ENCODE measurements around the gene PLEKHM2. TPM values are rescaled to one million over a fixed set of nuclear protein-coding genes. Genes with fewer than 3 reads are reported as not detected.

Gene PLEKHM2
- total RNA-seq, 2 experiments from 2014 or later = 27.5 to 45.7 TPM

DNA sequence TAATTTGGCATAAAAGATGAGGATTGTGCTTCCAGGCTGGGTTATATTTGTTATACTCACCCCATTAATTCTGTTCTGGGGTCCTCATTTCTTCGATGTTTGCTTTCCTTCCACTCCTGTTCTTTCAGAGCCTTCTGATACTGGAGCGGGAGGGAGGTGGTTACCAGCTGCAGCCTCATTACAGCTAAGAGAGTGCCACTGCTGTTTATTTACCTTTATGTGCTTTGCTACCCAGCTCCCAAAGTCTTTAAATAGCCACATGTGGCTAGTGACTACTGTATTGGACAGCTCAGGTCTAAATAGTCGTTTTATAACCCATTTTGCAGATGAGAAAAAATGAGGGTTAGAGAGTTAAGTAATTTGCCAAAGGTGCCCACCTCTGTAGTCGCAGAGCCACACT lies 25.1 kb downstream of the PLEKHM2 start:
- TF ChIP-seq CTCF (conservative IDR thresholded peaks at IDR 0.05; ENCODE audit: low read length) (no peak), EZH2phosphoT487 (IDR thresholded peaks at IDR 0.05; ENCODE audit: borderline replicate concordance, low read depth, low read length) (no peak)
- ChIA-PET POLR2A (no interaction called here), CTCF (ENCODE audit: unreplicated experiment) (no interaction called here)
- Histone ChIP-seq H3K9me2 (ENCODE audit: insufficient read depth, low read length) (no peaks in the 10 kb centered on the region), H4K20me1 (ENCODE audit: insufficient read depth, low read length) (no peaks in the 10 kb centered on the region), H3K4me2 (ENCODE audit: low read length) (no peak overlapping the region), H3K79me2 (ENCODE audit: insufficient read depth, low read depth, low read length) (no peaks in the 10 kb centered on the region), H2AFZ (ENCODE audit: low read length) (no peak overlapping the region), H3K27ac (ENCODE audit: low read depth, low read length, poor library complexity, severe bottlenecking) (no peak overlapping the region), H3K4me1 (ENCODE audit: insufficient read depth, low read length, poor library complexity, severe bottlenecking) (no peaks in the 10 kb centered on the region), H3K9me3 (ENCODE audit: low read length) (no peaks in the 10 kb centered on the region), H3K4me3 (ENCODE audit: low read depth, low read length, poor library complexity, severe bottlenecking) (no peak overlapping the region), H3K36me3 (ENCODE audit: insufficient read depth, low read length) (peaks cover 6% of the 10 kb centered on the region)
- intact Hi-C loops (cut with micrococcal nuclease; ENCODE audit: unreplicated experiment) = no loop called here
- no TSS peak for BruUV-seq (replicated peaks)
- no peak for DNase-seq (ENCODE audit: low spot score)

DNA sequence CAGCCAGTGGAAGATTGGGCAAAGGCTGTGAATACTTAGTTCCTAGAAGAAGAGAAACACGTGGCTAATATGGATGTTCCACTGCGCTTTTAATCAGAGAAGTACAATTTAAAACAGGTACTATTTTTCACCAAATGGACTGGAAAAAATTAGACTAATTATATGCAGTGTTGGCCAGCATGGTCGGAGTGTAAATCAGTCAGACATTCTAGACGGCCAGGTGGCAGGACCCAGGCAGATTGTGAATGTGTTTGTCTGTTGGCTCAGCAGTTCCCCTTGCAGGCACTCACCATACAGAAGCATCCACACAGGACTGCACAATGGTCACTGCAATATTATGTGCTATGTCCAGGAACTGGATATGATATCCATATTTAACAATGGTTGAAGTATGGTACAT lies 28.0 kb downstream of the PLEKHM2 start:
- peaks cover 14% of the 10 kb centered on the region; the same call in 1 of the 2 replicates for H3K36me3 ChIP-seq (ENCODE audit: insufficient read depth, low read length)
- H4K20me1 ChIP-seq (ENCODE audit: insufficient read depth, low read length) = peaks cover 5% of the 10 kb centered on the region; the same call in 1 of the 2 replicates
- no peaks in the 10 kb centered on the region for H3K79me2 ChIP-seq (ENCODE audit: insufficient read depth, low read depth, low read length)
- ChIA-PET POLR2A (interaction anchor here (0.6 to 0.7 kb wide), 3 partner anchors 15 to 55 kb away, joined by 3 read pairs; no protein-coding TSS in a partner anchor), CTCF (ENCODE audit: unreplicated experiment) (no interaction called here)
- DNase-seq (ENCODE audit: low spot score) = no peak
- no peaks in the 10 kb centered on the region for H3K9me3 ChIP-seq (ENCODE audit: low read length)
- BruUV-seq (replicated peaks) = no TSS peak
- no peak overlapping the region for H3K4me3 ChIP-seq (ENCODE audit: low read depth, low read length, poor library complexity, severe bottlenecking)
- H3K4me1 ChIP-seq (ENCODE audit: insufficient read depth, low read length, poor library complexity, severe bottlenecking) = no peaks in the 10 kb centered on the region
- H3K4me2 ChIP-seq (ENCODE audit: low read length) = no peak overlapping the region
- intact Hi-C loops (cut with micrococcal nuclease; ENCODE audit: unreplicated experiment) = no loop called here
- H3K9me2 ChIP-seq (ENCODE audit: insufficient read depth, low read length) = no peaks in the 10 kb centered on the region
- H3K27ac ChIP-seq (ENCODE audit: low read depth, low read length, poor library complexity, severe bottlenecking) = no peak overlapping the region
- no peak overlapping the region for H2AFZ ChIP-seq (ENCODE audit: low read length)
- TF ChIP-seq EZH2phosphoT487 (IDR thresholded peaks at IDR 0.05; ENCODE audit: borderline replicate concordance, low read depth, low read length) (no peak), CTCF (conservative IDR thresholded peaks at IDR 0.05; ENCODE audit: low read length) (no peak)

DNA sequence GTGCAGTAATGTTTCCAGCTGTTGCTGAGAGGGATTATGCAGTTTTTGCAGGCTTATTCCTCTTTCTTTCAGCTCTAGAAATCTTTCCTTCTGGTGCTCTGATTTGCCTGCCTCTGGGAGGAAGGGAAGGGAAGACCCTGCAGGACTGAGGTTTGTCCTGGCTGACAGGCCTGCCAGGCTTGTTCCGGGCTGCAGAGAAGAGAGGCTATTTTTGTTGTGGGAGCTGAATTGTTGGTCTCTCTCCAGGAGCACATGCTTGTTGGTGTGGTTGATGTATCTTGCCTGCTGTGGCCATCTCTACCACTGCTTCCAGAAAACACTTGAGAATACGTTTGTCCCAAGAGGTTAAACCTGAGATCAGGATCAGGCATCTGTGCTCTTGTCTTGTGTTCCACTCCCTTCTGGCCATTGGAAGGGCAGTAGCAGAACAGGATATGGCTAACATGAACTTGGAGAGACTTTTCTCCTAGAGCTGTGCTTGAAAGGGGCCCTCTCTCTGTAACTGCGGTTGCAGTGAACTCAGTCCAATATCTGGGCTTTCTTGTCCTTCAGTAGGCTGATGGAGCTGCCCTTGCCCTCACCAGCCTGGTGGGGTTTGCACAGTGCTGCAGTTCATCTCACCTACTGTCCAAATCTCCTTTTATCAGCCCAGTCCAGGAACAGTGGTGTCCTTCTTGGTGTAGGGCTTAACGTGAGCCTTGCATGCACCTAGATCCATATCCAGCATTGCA lies 30.5 kb downstream of the PLEKHM2 start:
- no peak for TF ChIP-seq EZH2phosphoT487 (IDR thresholded peaks at IDR 0.05; ENCODE audit: borderline replicate concordance, low read depth, low read length)
- TF ChIP-seq CTCF (conservative IDR thresholded peaks at IDR 0.05; ENCODE audit: low read length) = no peak
- DNase-seq (ENCODE audit: low spot score) = no peak
- no peak overlapping the region for H2AFZ ChIP-seq (ENCODE audit: low read length)
- no TSS peak for BruUV-seq (replicated peaks)
- no peaks in the 10 kb centered on the region for H3K9me3 ChIP-seq (ENCODE audit: low read length)
- no peak overlapping the region for H3K4me2 ChIP-seq (ENCODE audit: low read length)
- H3K9me2 ChIP-seq (ENCODE audit: insufficient read depth, low read length) = no peaks in the 10 kb centered on the region
- intact Hi-C loops (cut with micrococcal nuclease; ENCODE audit: unreplicated experiment) = no loop called here
- H3K4me3 ChIP-seq (ENCODE audit: low read depth, low read length, poor library complexity, severe bottlenecking) = no peak overlapping the region
- H3K27ac ChIP-seq (ENCODE audit: low read depth, low read length, poor library complexity, severe bottlenecking) = no peak overlapping the region
- no peaks in the 10 kb centered on the region for H3K79me2 ChIP-seq (ENCODE audit: insufficient read depth, low read depth, low read length)
- peaks cover 18% of the 10 kb centered on the region for H3K36me3 ChIP-seq (ENCODE audit: insufficient read depth, low read length)
- H4K20me1 ChIP-seq (ENCODE audit: insufficient read depth, low read length) = peaks cover 5% of the 10 kb centered on the region; the same call in 1 of the 2 replicates
- POLR2A ChIA-PET = interaction anchor here (0.6 to 0.9 kb wide), 2 partner anchors 8 to 13 kb away, joined by 3 read pairs; no protein-coding TSS in a partner anchor
- H3K4me1 ChIP-seq (ENCODE audit: insufficient read depth, low read length, poor library complexity, severe bottlenecking) = no peaks in the 10 kb centered on the region
- CTCF ChIA-PET (ENCODE audit: unreplicated experiment) = no interaction called here

Measured in OCI-LY7 (cell line).